ENCODE measurements around the gene SRRM5. TPM values are rescaled to one million over a fixed set of nuclear protein-coding genes. Genes with fewer than 3 reads are reported as not detected.

The SRRM5 gene
- total RNA-seq, 1 donor from 2014 or later, result 0.30 TPM

DNA sequence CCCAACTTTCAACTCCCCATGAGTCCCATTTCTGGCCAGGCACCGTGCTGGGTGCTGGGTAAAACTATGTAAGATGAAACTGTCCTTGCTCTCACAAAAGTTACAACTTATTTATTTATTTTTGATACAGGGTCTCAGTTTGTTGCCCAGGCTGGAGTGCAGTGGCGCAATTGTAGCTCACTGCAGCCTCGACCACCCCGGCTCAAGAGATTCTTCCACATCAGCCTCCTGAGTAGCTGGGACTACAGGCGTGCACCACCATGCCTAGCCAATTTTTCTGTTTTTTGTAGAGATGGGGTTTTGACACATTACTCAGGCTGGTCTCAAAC, 40.6 kb downstream of the SRRM5 start:
- Histone ChIP-seq H3K27me3 (ENCODE audit: low read depth) (no peaks in the 10 kb centered on the region), H3K36me3 (peaks cover 51% of the 10 kb centered on the region), H3K4me1 (no peaks in the 10 kb centered on the region), H3K27ac (replicated peaks) (no peak overlapping the region), H3K9me3 (replicated peaks) (no peaks in the 10 kb centered on the region), H3K4me3 (no peak overlapping the region)
- intact Hi-C loops (cut with micrococcal nuclease), result no loop called here
- TF ChIP-seq, protein P1, sequence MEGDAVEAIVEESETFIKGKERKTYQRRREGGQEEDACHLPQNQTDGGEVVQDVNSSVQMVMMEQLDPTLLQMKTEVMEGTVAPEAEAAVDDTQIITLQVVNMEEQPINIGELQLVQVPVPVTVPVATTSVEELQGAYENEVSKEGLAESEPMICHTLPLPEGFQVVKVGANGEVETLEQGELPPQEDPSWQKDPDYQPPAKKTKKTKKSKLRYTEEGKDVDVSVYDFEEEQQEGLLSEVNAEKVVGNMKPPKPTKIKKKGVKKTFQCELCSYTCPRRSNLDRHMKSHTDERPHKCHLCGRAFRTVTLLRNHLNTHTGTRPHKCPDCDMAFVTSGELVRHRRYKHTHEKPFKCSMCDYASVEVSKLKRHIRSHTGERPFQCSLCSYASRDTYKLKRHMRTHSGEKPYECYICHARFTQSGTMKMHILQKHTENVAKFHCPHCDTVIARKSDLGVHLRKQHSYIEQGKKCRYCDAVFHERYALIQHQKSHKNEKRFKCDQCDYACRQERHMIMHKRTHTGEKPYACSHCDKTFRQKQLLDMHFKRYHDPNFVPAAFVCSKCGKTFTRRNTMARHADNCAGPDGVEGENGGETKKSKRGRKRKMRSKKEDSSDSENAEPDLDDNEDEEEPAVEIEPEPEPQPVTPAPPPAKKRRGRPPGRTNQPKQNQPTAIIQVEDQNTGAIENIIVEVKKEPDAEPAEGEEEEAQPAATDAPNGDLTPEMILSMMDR (IDR thresholded peaks at IDR 0.05; ENCODE audit: borderline replicate concordance), result peak; percentile 13
- no peak for DNase-seq

DNA sequence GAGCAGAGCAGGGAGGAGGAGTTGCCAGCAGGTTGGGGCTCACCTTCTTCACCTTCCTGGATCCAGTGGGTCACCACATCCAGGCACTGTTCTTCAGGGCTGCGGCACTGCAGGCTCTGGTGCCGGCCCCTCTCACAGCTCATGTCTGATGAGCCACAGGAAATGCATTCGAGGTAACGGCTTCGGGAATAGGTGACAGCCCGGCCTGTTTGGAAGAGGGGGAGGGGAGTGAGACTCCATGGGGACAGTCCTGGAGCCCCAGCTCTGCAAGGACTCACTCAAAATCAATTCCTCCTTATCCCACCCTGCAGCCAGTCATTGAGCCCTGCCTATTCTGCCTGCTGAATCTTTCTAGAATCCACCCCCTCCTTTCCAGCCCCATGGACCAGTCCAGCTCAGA, 44.5 kb downstream of the SRRM5 start:
- no peaks in the 10 kb centered on the region for H3K27me3 ChIP-seq (ENCODE audit: low read depth)
- intact Hi-C loops (cut with micrococcal nuclease), result no loop called here
- H3K27ac ChIP-seq (replicated peaks), result no peak overlapping the region
- no peak overlapping the region for H3K4me3 ChIP-seq
- TF ChIP-seq, protein P1 (IDR thresholded peaks at IDR 0.05; ENCODE audit: borderline replicate concordance), result no peak
- H3K9me3 ChIP-seq (replicated peaks), result peaks cover 12% of the 10 kb centered on the region
- no peak for DNase-seq
- H3K4me1 ChIP-seq, result no peaks in the 10 kb centered on the region
- H3K36me3 ChIP-seq, result peaks cover 47% of the 10 kb centered on the region

- Histone ChIP-seq H3K27me3 (ENCODE audit: low read depth) (no peaks in the 10 kb centered on the region), H3K4me3 (no peak overlapping the region), H3K4me1 (no peaks in the 10 kb centered on the region), H3K27ac (replicated peaks) (no peak overlapping the region), H3K9me3 (replicated peaks) (peaks cover 12% of the 10 kb centered on the region), H3K36me3 (peaks cover 47% of the 10 kb centered on the region)
- intact Hi-C loops (cut with micrococcal nuclease), result no loop called here
- DNase-seq, result no peak
- TF ChIP-seq, protein P1 (IDR thresholded peaks at IDR 0.05; ENCODE audit: borderline replicate concordance), result no peak
These were observed 46.1 kb downstream of the SRRM5 start for GRCh38 chr19:43658001-43658400.

- TF ChIP-seq, protein P1 (IDR thresholded peaks at IDR 0.05; ENCODE audit: borderline replicate concordance), result no peak
- Histone ChIP-seq H3K36me3 (peaks cover 45% of the 10 kb centered on the region), H3K4me3 (no peak overlapping the region), H3K27ac (replicated peaks) (no peak overlapping the region), H3K4me1 (peaks cover 1% of the 10 kb centered on the region), H3K9me3 (replicated peaks) (peaks cover 12% of the 10 kb centered on the region), H3K27me3 (ENCODE audit: low read depth) (no peaks in the 10 kb centered on the region)
- intact Hi-C loops (cut with micrococcal nuclease), result no loop called here
- DNase-seq, result no peak
These were observed 46.6 kb downstream of the SRRM5 start for GRCh38 chr19:43658494-43658893.

GRCh38 chr19:43660301-43660970, 48.5 kb downstream of the SRRM5 start:
- no peak for DNase-seq
- H3K4me3 ChIP-seq, result no peak overlapping the region
- peaks cover 10% of the 10 kb centered on the region for H3K4me1 ChIP-seq
- H3K9me3 ChIP-seq (replicated peaks), result peaks cover 12% of the 10 kb centered on the region
- intact Hi-C loops (cut with micrococcal nuclease), result no loop called here
- H3K36me3 ChIP-seq, result peaks cover 36% of the 10 kb centered on the region
- TF ChIP-seq, protein P1 (IDR thresholded peaks at IDR 0.05; ENCODE audit: borderline replicate concordance), result no peak
- H3K27ac ChIP-seq (replicated peaks), result no peak overlapping the region
- H3K27me3 ChIP-seq (ENCODE audit: low read depth), result no peaks in the 10 kb centered on the region
